ENCODE data around the gene WDR33. TPM values are rescaled to one million over a fixed set of nuclear protein-coding genes. Genes with fewer than 3 reads are reported as not detected.
"Not testable (repeated sequence)": the region's sequence is repeated elsewhere in the genome, so short reads cannot be mapped to it uniquely, and the experiment has no call there.

Gene WDR33
- total RNA-seq, 1 donor from 2014 or later, result 54.7 TPM

DNA sequence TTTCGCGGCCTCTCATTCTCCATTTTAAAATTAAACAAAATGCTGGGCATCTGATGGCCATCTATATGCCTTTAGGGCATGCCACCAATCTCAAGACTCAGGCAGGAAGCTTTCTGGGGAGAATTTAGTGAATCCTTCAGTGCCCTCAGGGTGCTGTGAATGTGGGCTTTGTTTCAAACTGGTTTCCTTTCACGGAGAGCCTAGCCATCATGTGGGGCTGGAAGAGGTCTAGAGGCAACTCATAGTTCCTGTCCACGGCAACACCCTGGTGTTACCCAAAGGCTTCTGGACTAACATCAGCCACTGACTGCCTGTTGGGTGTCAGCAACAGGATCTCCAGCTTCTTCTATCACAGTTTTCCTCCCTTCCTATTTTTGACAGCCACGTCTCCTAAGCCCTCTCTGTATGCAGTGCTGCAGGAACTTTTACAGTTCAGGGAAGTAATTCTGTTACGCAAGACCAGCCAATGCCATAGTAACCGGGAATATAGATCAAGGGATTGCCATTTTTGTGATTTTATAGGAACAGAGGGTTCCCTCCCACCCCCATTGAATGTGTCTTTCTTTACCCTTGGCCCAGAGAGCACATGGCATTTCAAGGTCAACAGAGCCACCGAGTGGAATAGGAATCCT lies 7.9 kb upstream of the WDR33 start:
- TF ChIP-seq, protein P1, sequence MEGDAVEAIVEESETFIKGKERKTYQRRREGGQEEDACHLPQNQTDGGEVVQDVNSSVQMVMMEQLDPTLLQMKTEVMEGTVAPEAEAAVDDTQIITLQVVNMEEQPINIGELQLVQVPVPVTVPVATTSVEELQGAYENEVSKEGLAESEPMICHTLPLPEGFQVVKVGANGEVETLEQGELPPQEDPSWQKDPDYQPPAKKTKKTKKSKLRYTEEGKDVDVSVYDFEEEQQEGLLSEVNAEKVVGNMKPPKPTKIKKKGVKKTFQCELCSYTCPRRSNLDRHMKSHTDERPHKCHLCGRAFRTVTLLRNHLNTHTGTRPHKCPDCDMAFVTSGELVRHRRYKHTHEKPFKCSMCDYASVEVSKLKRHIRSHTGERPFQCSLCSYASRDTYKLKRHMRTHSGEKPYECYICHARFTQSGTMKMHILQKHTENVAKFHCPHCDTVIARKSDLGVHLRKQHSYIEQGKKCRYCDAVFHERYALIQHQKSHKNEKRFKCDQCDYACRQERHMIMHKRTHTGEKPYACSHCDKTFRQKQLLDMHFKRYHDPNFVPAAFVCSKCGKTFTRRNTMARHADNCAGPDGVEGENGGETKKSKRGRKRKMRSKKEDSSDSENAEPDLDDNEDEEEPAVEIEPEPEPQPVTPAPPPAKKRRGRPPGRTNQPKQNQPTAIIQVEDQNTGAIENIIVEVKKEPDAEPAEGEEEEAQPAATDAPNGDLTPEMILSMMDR (conservative IDR thresholded peaks at IDR 0.05), result no peak
- Mint-ChIP-seq H3K27ac (no peak overlapping the region), H3K4me3 (no peak overlapping the region), H3K36me3 (no peaks in the 10 kb centered on the region), H3K9me3 (peaks cover 13% of the 10 kb centered on the region), H3K27me3 (peaks cover 21% of the 10 kb centered on the region), H3K4me1 (ENCODE audit: unreplicated experiment) (no peaks in the 10 kb centered on the region)
- DNase-seq (ENCODE audit: extremely low spot score, unreplicated experiment), result no peak

DNA sequence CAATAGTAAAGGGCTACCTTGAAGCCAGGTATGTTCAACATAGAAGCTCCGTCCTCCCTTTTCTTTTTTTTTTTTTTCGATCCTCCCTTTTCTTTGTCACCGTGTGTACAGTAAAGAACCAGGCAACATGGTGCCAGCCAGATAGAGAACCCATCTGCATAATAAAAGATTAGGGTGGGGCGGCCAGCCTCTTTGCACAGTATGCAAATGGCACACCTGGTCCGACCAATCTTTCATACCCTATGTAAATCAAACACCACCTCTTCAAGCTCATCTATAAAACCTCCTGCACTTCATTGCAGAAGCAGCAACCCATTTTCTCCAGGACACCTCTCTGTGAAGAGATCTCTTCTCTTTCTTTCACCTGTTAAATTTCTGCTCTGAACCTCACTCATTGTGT lies 7.3 kb upstream of the WDR33 start:
- Mint-ChIP-seq H3K27me3 (peaks cover 21% of the 10 kb centered on the region), H3K4me1 (ENCODE audit: unreplicated experiment) (no peaks in the 10 kb centered on the region), H3K27ac (no peak overlapping the region), H3K9me3 (peaks cover 13% of the 10 kb centered on the region), H3K36me3 (no peaks in the 10 kb centered on the region), H3K4me3 (no peak overlapping the region)
- DNase-seq (ENCODE audit: extremely low spot score, unreplicated experiment), result no peak
- TF ChIP-seq, protein P1 (conservative IDR thresholded peaks at IDR 0.05), result no peak

DNA sequence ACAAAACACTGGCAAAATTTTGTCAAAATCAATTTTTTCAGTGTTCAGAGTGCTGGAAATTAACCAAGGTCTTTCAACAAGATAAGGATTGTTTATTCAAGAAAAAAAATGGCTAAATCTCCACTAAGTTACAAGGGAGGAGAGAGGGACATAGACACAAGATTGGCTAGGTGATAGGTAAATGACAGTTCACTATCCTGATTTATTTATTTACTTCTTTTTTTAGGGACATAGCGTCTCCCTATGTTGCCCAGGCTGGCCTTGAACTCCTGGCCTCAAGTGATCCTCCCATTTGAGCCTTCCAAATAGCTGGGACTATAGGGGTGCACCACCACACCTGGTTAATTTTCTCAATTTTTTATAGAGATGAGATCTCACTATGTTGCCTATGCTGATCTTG lies 3.7 kb upstream of the WDR33 start:
- Mint-ChIP-seq H3K4me1 (ENCODE audit: unreplicated experiment) (peaks cover 15% of the 10 kb centered on the region), H3K9me3 (peaks cover 6% of the 10 kb centered on the region), H3K27me3 (peaks cover 15% of the 10 kb centered on the region), H3K4me3 (no peak overlapping the region), H3K36me3 (peaks cover 3% of the 10 kb centered on the region), H3K27ac (no peak overlapping the region)
- DNase-seq (ENCODE audit: extremely low spot score, unreplicated experiment), result no peak
- TF ChIP-seq, protein P1 (conservative IDR thresholded peaks at IDR 0.05), result no peak

DNA sequence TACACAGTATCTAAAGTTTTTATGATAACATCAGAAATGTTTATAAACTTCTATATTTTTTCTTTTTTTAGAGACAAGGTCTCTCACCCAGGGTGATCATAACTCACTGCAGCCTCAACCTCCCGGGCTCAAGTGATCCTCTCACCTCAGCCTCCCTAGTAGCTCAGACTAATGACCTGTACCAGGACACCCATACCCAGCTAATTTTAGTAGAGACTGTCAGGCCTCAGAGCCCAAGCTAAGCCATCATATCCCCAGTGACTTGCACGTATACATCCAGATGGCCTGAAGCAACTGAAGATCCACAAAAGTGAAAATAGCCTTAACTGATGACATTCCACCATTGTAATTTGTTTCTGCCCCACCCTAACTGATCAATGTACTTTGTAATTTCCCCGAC lies 1.5 kb upstream of the WDR33 start:
- H3K9me3 Mint-ChIP-seq, result not testable (repeated sequence)
- peak overlapping the region; percentile 99 for H3K4me3 Mint-ChIP-seq

DNA sequence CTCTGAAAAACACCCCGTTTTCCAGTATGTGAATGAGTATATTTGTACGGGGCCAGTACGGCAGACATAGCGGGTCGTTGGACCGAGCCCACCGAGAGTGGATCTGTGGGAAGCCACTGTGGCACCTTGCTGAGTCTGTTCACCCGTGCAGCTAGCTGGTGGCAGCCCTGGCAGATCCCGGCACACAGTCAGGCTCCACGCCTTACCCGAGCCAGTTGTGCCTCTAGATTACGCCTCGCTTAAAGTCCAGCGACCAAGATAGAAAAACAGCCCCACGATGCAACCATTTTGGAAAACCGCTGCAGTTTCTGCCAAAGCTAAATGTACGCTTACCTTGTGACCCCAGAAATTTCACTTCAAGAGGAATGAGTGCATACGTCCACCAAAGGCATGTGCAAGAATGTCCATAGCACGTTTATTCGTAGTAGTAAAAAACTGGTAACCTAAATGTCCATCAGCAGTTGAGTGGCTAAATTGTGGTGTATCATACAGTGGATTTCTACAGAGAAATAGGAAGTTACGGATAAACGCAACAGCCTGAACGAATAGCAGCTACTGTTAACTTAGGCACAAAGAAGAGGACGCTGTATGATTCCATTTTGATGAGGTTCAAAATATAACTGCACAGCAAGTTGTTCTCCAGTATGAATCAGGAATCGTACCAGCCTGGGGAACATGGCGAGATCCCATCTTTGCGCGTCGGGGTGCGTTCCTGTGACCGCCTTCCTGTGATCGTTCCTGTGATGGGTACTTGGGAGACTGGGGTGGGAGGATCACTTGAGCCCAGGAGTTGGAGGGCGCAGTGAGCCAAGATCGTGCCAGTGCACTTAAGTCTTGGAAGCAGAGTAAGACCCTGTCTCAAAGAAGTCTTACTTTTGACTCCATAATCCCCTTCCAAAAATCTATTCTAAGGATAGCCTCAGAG lies 688 bp upstream of the WDR33 start:
- Mint-ChIP-seq H3K4me1 (ENCODE audit: unreplicated experiment) (peaks cover 31% of the 10 kb centered on the region), H3K4me3 (peak overlapping the region; percentile 99), H3K9me3 (no peaks in the 10 kb centered on the region)

More for the DNA sequence above, 1.5 kb upstream of the WDR33 start:
- Mint-ChIP-seq H3K27ac (peak overlapping the region; percentile 66), H3K4me1 (ENCODE audit: unreplicated experiment) (peaks cover 27% of the 10 kb centered on the region)
- DNase-seq (ENCODE audit: extremely low spot score, unreplicated experiment); H3K36me3 Mint-ChIP-seq; H3K27me3 Mint-ChIP-seq: not testable (repeated sequence)

More for the DNA sequence above, 688 bp upstream of the WDR33 start:
- TF ChIP-seq, protein P1 (conservative IDR thresholded peaks at IDR 0.05), result no peak
- peak; percentile 71 for DNase-seq (ENCODE audit: extremely low spot score, unreplicated experiment)
- H3K36me3 Mint-ChIP-seq, result peaks cover 6% of the 10 kb centered on the region
- H3K27me3 Mint-ChIP-seq, result no peaks in the 10 kb centered on the region
- H3K27ac Mint-ChIP-seq, result peak overlapping the region; percentile 100
